ENCODE measurements around the gene TMEM238. TPM values are rescaled to one million over a fixed set of nuclear protein-coding genes. Genes with fewer than 3 reads are reported as not detected.
"Not testable (repeated sequence)": the region's sequence is repeated elsewhere in the genome, so short reads cannot be mapped to it uniquely, and the experiment has no call there.

Gene TMEM238
- total RNA-seq, 1 donor from 2014 or later, result not detected

GRCh38 chr19:55339889-55340783 lies 44.0 kb downstream of the TMEM238 start:
- peak overlapping the region; percentile 82 to 84 for H3K4me3 ChIP-seq
- intact Hi-C loops (cut with DNase I), result loop anchor here (1.0 to 5.0 kb wide), 9 partner anchors 39 to 259 kb away; partner anchors contain the start of genes FIZ1, HSPBP1, PPP1R12C and PPP6R1
- DNase-seq (ENCODE audit: low spot score in 2 of 2), result no peak
- peaks cover 12 to 13% of the 10 kb centered on the region in 2 donors for H3K36me3 ChIP-seq
- H3K27ac ChIP-seq, result peak overlapping the region; percentile 70 to 86
- H3K9me3 ChIP-seq, result no peaks in the 10 kb centered on the region
- no peaks in the 10 kb centered on the region for H3K27me3 ChIP-seq
- peaks cover 5 to 17% of the 10 kb centered on the region in 2 donors for H3K4me1 ChIP-seq
- TF ChIP-seq, protein P1, sequence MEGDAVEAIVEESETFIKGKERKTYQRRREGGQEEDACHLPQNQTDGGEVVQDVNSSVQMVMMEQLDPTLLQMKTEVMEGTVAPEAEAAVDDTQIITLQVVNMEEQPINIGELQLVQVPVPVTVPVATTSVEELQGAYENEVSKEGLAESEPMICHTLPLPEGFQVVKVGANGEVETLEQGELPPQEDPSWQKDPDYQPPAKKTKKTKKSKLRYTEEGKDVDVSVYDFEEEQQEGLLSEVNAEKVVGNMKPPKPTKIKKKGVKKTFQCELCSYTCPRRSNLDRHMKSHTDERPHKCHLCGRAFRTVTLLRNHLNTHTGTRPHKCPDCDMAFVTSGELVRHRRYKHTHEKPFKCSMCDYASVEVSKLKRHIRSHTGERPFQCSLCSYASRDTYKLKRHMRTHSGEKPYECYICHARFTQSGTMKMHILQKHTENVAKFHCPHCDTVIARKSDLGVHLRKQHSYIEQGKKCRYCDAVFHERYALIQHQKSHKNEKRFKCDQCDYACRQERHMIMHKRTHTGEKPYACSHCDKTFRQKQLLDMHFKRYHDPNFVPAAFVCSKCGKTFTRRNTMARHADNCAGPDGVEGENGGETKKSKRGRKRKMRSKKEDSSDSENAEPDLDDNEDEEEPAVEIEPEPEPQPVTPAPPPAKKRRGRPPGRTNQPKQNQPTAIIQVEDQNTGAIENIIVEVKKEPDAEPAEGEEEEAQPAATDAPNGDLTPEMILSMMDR (IDR thresholded peaks at IDR 0.05), result no peak

DNA sequence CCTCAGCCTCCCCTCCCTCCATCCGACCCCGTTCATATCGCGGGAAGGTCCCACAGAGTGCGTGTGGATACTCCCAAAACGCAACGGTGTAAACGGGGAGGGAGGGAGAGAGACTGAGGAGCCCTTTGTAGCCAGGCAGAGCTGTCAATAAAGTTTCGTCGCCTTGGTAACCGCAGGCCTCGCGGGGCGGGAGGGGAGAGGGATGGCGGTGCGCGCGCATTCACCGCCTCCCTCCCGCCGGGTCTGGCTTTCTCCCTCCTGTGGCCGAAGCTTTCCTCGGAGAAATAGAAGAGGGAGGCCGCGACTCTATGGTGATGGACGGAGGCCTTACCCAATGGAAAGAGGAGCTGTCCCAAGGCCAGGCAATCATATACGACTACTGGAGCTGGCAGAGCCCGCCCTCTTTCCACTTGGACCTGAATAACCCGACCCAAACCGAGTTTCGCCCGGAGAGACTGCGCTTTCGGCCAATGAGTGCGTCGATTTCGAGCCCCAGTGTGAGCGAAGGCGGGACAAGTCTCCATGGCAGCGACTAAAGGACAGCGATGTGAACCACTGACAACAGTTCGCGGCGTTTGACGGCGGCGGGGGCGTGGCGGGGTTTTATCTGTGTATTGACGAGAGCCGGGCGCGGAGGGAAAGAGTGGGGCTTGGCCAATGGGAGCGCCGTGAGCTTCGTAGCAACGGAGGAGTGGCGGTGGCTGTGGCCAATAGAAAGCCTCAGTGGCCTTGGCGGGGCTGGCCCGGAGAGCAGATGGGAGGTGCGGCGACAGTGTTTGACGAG lies 44.8 kb downstream of the TMEM238 start, which contains the start of gene KMT5C:
Gene KMT5C, plus strand, starts transcription at position 772 of the 784 bp plus-strand sequence. CDS start 2,061 bp downstream, outside the sequence.
- Histone ChIP-seq H3K36me3 (peaks cover 12 to 13% of the 10 kb centered on the region in 2 donors), H3K4me1 (peaks cover 5 to 17% of the 10 kb centered on the region in 2 donors), H3K4me3 (peak within 1 kb of the TSS; percentile 82 to 84), H3K9me3 (no peaks in the 10 kb centered on the region), H3K27ac (peak within 1 kb of the TSS; percentile 72 to 89), H3K27me3 (no peaks in the 10 kb centered on the region)
- TF ChIP-seq, protein P1 (IDR thresholded peaks at IDR 0.05), result peak; percentile 33 to 50 (median 47)
- DNase-seq (ENCODE audit: low spot score in 2 of 2), result peak; percentile 100
- intact Hi-C loops (cut with DNase I), result loop anchor here (1.0 to 5.0 kb wide), 9 partner anchors 38 to 260 kb away; partner anchors contain the start of genes FIZ1, HSPBP1, PPP1R12C and PPP6R1

DNA sequence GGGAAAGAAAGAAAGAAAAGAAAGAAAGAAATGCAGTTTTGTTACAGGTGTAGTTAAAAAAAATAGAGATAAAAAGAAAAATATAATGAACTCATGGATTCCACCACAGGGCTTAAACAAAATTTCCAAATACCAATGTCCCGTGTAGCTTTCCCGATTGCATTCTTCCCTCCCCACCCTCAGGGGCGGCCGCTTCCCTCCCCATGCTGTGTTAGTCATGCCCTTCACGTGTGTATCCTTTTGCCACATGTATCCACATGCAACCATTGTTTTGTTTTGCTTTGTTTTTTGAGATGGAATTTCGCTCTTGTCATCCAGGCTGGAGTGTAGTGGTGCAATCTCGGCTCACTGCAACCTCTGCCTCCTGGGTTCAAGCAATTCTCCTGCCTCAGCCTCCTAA lies 48.0 kb downstream of the TMEM238 start:
- Histone ChIP-seq H3K4me3 (no peak overlapping the region), H3K27ac (no peak overlapping the region), H3K9me3 (no peaks in the 10 kb centered on the region), H3K4me1 (peaks cover 5 to 11% of the 10 kb centered on the region in 2 donors), H3K27me3 (no peaks in the 10 kb centered on the region), H3K36me3 (no peaks in the 10 kb centered on the region)
- no peak for DNase-seq (ENCODE audit: low spot score in 2 of 2)
- TF ChIP-seq, protein P1 (IDR thresholded peaks at IDR 0.05), result no peak
- intact Hi-C loops (cut with DNase I), result loop anchor here (5.0 kb wide), 1 partner anchor 141 kb away; the partner anchor contains the start of gene ZNF628

DNA sequence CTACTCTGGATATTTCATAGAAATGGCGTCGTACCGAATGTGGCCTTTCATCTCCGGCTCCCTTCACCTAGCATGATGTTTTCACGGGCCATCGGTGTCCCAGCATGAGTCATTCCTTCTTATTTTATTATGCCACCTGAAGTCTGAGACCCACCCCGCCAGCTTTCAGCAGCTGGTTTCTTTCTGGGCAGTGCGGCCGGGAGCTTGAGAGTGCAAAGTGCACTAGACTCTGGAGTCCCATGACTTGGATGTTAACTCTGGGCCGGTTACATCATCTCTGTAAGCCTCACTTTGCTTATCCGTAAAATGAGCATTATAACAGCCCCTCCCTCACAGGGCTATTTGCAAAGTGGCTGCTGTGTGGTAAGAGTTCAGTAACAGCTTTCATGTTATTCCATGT lies 50.2 kb downstream of the TMEM238 start:
- DNase-seq (ENCODE audit: low spot score in 2 of 2), result no peak
- no peaks in the 10 kb centered on the region for H3K4me1 ChIP-seq
- intact Hi-C loops (cut with DNase I), result no loop called here
- H3K4me3 ChIP-seq, result no peak overlapping the region
- TF ChIP-seq, protein P1 (IDR thresholded peaks at IDR 0.05), result no peak
- no peaks in the 10 kb centered on the region for H3K36me3 ChIP-seq
- H3K27me3 ChIP-seq, result no peaks in the 10 kb centered on the region
- H3K9me3 ChIP-seq, result no peaks in the 10 kb centered on the region
- no peak overlapping the region for H3K27ac ChIP-seq

- H3K27ac ChIP-seq; H3K9me3 ChIP-seq; H3K4me1 ChIP-seq; H3K36me3 ChIP-seq; DNase-seq (ENCODE audit: low spot score in 2 of 2); H3K4me3 ChIP-seq; H3K27me3 ChIP-seq; intact Hi-C loops (cut with DNase I): not testable (repeated sequence)
These were observed 54.3 kb downstream of the TMEM238 start for GRCh38 chr19:55329791-55330190.

Other genes with a start within 250 kb of the TMEM238 start
- gene TNNT1, start 235.1 kb downstream of the TMEM238 start, total RNA-seq, result not detected
- gene TNNI3, start 226.6 kb downstream of the TMEM238 start, total RNA-seq, result not detected
- not detected for gene DNAAF3, start 217.7 kb downstream of the TMEM238 start, total RNA-seq
- gene SYT5, start 204.0 kb downstream of the TMEM238 start, total RNA-seq, result not detected
- 0.64 TPM for gene PTPRH, start 174.8 kb downstream of the TMEM238 start, total RNA-seq
- gene TMEM86B, start 155.5 kb downstream of the TMEM238 start, total RNA-seq, result not detected
- 68.3 TPM for gene PPP6R1, start 125.3 kb downstream of the TMEM238 start, total RNA-seq
- 72.7 TPM for gene HSPBP1, start 104.2 kb downstream of the TMEM238 start, total RNA-seq
- 6.5 TPM for gene BRSK1, start 100.3 kb downstream of the TMEM238 start, total RNA-seq
- gene TMEM150B, start 59.0 kb downstream of the TMEM238 start, total RNA-seq, result not detected
- gene KMT5C, start 44.4 kb downstream of the TMEM238 start, total RNA-seq, result 21.7 TPM
- gene COX6B2, start 29.6 kb downstream of the TMEM238 start, total RNA-seq, result not detected
- not detected for gene GARIN5B, start 21.0 kb downstream of the TMEM238 start, total RNA-seq
- gene IL11, start 13.8 kb downstream of the TMEM238 start, total RNA-seq, result not detected
- not detected for gene TMEM190, start 7.5 kb downstream of the TMEM238 start, total RNA-seq
- 542 TPM for gene RPL28, start 1.6 kb upstream of the TMEM238 start, total RNA-seq
- 82.6 TPM for gene UBE2S, start 23.5 kb upstream of the TMEM238 start, total RNA-seq
- gene SHISA7, start 59.0 kb upstream of the TMEM238 start, total RNA-seq, result 0.85 TPM
- 96.7 TPM for gene ISOC2, start 77.3 kb upstream of the TMEM238 start, total RNA-seq
- not detected for gene C19orf85, start 80.5 kb upstream of the TMEM238 start, total RNA-seq
- 13.2 TPM for gene ZNF628, start 92.3 kb upstream of the TMEM238 start, total RNA-seq
- gene NAT14, start 100.9 kb upstream of the TMEM238 start, total RNA-seq, result 21.6 TPM
- 22.4 TPM for gene SSC5D, start 104.1 kb upstream of the TMEM238 start, total RNA-seq
- gene SBK2, start 152.8 kb upstream of the TMEM238 start, total RNA-seq, result not detected
- not detected for gene SBK3, start 161.3 kb upstream of the TMEM238 start, total RNA-seq
- gene ZNF579, start 196.6 kb upstream of the TMEM238 start, total RNA-seq, result 14.2 TPM
- gene FIZ1, start 215.2 kb upstream of the TMEM238 start, total RNA-seq, result 30.5 TPM
- 28.6 TPM for gene ZNF524, start 216.0 kb upstream of the TMEM238 start, total RNA-seq
- gene ZNF865, start 221.4 kb upstream of the TMEM238 start, total RNA-seq, result 22.0 TPM
- gene ZNF784, start 240.3 kb upstream of the TMEM238 start, total RNA-seq, result 14.7 TPM

All from ascending aorta (tissue), 2 donors.